ENCODE results near the gene FAM83D. TPM values are rescaled to one million over a fixed set of nuclear protein-coding genes. Genes with fewer than 3 reads are reported as not detected.
"Not testable (repeated sequence)": the region's sequence is repeated elsewhere in the genome, so short reads cannot be mapped to it uniquely, and the experiment has no call there.

Gene FAM83D
- total RNA-seq, 2 experiments from 2014 or later, result 10.5 to 12.4 TPM

DNA sequence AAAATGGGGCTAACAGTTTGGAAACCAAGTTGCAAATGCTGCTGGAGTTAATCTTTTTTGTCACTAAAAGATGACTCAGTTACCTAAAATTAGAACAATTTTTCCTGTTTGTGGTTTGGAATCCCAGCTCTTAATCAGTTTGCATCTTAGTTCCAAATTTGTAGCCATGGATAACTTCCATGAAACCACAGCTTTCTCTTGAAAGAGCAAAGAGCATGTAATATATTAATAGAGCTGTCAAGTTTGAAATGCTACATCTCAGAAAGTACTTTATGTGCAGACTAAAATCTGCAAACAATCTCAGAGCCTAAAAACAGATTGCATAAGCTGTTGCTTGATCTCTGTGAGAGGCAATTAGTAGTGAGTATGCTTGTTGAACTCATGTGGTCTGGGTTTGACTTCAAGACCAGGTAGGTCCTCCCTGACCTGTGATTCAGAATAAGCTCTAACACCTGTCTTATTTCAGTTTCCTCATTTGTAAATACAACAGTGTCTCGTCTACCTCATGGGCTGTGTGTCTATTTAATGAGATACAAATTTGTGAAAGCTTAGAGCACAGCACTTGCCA is 59.5 kb downstream of the FAM83D start:
- Mint-ChIP-seq H3K36me3 (ENCODE audit: low read depth) (peaks cover 23% of the 10 kb centered on the region), H3K9me3 (ENCODE audit: low read depth) (no peaks in the 10 kb centered on the region), H3K27ac (no peak overlapping the region), H3K4me3 (no peak overlapping the region), H3K4me1 (peaks cover 7% of the 10 kb centered on the region), H3K27me3 (no peaks in the 10 kb centered on the region)
- ATAC-seq (no peak), DNase-seq (no peak)
- ChIA-PET CTCF (interaction anchor here (0.7 to 1.8 kb wide), 3 partner anchors 10 to 55 kb away, joined by 3 to 7 read pairs (median 3); no protein-coding TSS in a partner anchor), POLR2A (interaction anchor here (0.9 to 1.4 kb wide), 2 partner anchors 24 to 27 kb away, joined by 3 to 4 read pairs; partner anchors contain the start of gene DHX35)
- intact Hi-C loops (cut with DNase I, micrococcal nuclease), result no loop called here

DNA sequence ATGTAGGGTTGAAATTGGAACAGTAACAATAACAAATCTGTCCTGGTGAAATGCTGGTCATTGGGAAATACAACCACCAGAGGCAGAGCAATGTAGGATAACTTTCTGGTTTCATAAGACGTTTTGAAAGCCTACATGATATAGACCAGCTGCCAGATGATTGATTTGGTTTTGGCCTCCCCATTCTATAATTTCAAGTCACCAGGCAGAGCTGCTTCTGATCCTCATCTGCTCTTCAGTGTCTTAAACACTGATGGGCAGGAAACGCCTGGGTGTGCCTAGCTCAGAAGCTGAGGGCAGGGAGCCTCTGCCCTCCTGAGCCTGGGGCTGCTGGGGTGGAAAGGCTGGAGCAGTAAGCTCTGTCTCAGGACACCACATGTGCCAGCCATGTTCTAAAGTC is 60.4 kb downstream of the FAM83D start:
- H3K27ac Mint-ChIP-seq, result no peak overlapping the region
- intact Hi-C loops (cut with DNase I, micrococcal nuclease), result no loop called here
- no peaks in the 10 kb centered on the region for H3K9me3 Mint-ChIP-seq (ENCODE audit: low read depth)
- H3K4me1 Mint-ChIP-seq, result peaks cover 7% of the 10 kb centered on the region
- H3K27me3 Mint-ChIP-seq, result no peaks in the 10 kb centered on the region
- no peak for DNase-seq
- peaks cover 24% of the 10 kb centered on the region for H3K36me3 Mint-ChIP-seq (ENCODE audit: low read depth)
- ChIA-PET POLR2A (interaction anchor here (0.9 to 1.4 kb wide), 2 partner anchors 25 to 26 kb away, joined by 3 to 4 read pairs; partner anchors contain the start of gene DHX35), CTCF (interaction anchor here (1.1 to 1.8 kb wide), 2 partner anchors 13 to 54 kb away, joined by 3 to 7 read pairs; no protein-coding TSS in a partner anchor)
- H3K4me3 Mint-ChIP-seq, result no peak overlapping the region
- no peak for ATAC-seq

DNA sequence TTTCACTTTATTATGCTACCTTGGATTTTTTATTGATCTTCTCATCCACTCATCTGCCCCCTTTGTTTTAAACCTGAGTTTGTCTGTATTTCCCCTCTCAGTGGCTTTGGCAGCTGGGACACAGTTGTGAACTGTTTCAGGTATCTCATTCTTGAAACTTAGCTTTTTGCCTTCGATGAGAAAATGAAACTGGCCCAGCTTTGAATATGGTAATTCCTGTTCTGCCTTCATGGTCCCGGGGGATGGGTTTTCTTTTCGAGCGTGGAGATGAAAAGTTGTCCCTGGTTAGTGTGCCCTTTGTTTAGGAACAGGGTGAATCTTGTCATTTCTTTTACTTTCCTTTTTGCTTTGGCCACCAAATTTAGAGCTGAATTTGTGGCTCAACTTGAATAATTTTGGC is 61.6 kb downstream of the FAM83D start:
- DNase-seq, result no peak
- ChIA-PET POLR2A (no interaction called here), CTCF (interaction anchor here (0.7 to 1.6 kb wide), 4 partner anchors 8 to 198 kb away, joined by 3 to 4 read pairs (median 4); no protein-coding TSS in a partner anchor)
- no peak overlapping the region for H3K27ac Mint-ChIP-seq
- H3K27me3 Mint-ChIP-seq, result no peaks in the 10 kb centered on the region
- no peak overlapping the region for H3K4me3 Mint-ChIP-seq
- ATAC-seq, result no peak
- H3K36me3 Mint-ChIP-seq (ENCODE audit: low read depth), result peaks cover 25% of the 10 kb centered on the region
- no peaks in the 10 kb centered on the region for H3K9me3 Mint-ChIP-seq (ENCODE audit: low read depth)
- intact Hi-C loops (cut with DNase I, micrococcal nuclease), result no loop called here
- peaks cover 7% of the 10 kb centered on the region for H3K4me1 Mint-ChIP-seq

DNA sequence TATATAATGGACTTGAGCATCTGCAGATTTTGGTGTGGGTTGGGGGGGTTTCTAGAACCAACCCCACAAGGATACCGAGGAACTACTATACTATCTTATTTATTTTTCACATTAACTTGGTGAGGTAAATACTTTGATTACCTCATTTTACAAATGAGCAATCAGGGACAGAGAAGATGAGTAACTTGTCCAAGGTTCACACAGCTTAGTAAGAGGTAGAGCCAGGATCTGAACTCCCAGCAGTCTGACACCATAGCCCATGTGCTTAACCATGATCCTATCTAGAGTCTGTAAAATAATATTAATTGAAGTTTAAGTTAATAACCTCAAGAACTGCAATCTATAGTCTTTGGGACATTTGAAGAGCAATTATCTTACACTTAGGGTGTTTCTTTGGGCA is 64.5 kb downstream of the FAM83D start:
- no peak overlapping the region for H3K4me3 Mint-ChIP-seq
- no peak overlapping the region for H3K27ac Mint-ChIP-seq
- ChIA-PET POLR2A (no interaction called here), CTCF (interaction anchor here (1.0 to 1.9 kb wide), 2 partner anchors 12 to 30 kb away, joined by 3 to 6 read pairs; no protein-coding TSS in a partner anchor)
- H3K36me3 Mint-ChIP-seq (ENCODE audit: low read depth), result peaks cover 27% of the 10 kb centered on the region
- ATAC-seq, result no peak
- intact Hi-C loops (cut with DNase I, micrococcal nuclease), result no loop called here
- no peak for DNase-seq
- no peaks in the 10 kb centered on the region for H3K27me3 Mint-ChIP-seq
- H3K4me1 Mint-ChIP-seq, result peaks cover 7% of the 10 kb centered on the region
- H3K9me3 Mint-ChIP-seq (ENCODE audit: low read depth), result no peaks in the 10 kb centered on the region

DNA sequence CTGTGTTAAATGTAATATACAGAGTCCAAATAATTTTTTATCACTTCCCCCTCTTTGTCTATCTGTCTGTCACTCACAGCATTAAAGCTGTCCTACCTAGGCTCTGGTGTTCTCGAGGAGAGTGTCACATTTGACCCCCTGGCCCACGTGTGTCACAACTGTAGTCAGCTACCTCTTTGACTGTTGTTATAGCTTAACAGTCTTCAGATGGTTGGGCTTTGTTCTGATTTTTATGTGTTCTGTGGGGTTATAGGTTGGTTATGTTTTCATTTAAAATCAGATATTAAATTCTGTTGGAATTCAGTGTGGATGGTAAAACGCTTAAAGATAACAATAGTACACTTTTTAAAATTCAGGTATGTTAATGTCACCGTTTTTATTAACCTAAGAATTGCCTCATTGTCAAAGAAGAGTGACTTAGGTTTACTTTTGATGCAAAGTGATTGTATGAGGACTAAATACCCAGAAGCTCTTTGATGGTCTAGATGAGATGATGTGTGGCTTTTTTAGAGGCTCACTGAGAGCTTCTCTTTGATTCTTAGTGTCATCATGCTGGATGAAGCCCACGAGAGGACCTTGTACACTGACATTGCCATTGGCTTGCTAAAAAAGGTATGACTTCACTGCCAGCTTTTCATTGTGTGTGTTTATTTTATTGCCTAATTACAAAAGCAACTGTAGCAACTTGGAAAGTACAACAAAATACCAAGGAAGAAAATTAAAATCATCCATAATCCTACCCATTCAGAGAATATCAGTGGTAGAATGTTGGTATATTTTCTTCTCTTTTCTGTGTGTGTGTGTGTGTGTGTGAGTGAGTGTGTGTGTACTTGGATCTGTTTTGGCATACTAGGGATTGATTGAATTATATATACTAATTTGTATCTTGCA is 65.8 kb downstream of the FAM83D start:
- ATAC-seq (no peak), DNase-seq (no peak)
- no peaks in the 10 kb centered on the region for H3K9me3 Mint-ChIP-seq (ENCODE audit: low read depth)
- intact Hi-C loops (cut with DNase I, micrococcal nuclease), result no loop called here
- peaks cover 11% of the 10 kb centered on the region for H3K4me1 Mint-ChIP-seq
- no peak overlapping the region for H3K4me3 Mint-ChIP-seq
- ChIA-PET POLR2A (no interaction called here), CTCF (interaction anchor here (0.7 kb wide), 1 partner anchor 65 kb away, joined by 3 read pairs; no protein-coding TSS in a partner anchor)
- H3K36me3 Mint-ChIP-seq (ENCODE audit: low read depth), result peaks cover 31% of the 10 kb centered on the region
- no peaks in the 10 kb centered on the region for H3K27me3 Mint-ChIP-seq
- H3K27ac Mint-ChIP-seq, result no peak overlapping the region

DNA sequence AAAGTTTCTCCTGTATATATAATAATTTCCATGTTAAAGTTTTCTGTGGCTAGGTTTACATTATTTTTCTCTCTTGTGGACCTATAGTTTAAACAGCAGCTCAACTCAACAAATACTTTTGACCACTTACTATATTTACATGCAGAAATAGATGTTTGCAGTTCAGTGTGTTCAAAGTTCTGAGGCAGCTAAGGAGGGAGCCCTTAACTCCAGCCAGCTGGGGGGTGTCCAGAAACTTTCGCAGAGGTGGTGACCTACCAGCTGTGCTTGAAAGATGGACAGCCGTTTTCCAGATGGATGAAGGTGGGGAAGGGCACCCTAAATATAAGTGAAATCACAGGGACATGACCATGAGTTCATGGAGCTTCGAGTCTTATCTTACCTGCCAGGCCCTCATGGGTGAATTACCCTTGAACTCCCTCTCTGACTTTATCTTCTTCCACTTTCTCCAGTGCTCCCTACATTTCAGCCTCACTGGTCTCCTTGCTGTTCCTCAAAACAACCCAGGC is 69.4 kb downstream of the FAM83D start:
- no peak overlapping the region for H3K4me3 Mint-ChIP-seq

DNA sequence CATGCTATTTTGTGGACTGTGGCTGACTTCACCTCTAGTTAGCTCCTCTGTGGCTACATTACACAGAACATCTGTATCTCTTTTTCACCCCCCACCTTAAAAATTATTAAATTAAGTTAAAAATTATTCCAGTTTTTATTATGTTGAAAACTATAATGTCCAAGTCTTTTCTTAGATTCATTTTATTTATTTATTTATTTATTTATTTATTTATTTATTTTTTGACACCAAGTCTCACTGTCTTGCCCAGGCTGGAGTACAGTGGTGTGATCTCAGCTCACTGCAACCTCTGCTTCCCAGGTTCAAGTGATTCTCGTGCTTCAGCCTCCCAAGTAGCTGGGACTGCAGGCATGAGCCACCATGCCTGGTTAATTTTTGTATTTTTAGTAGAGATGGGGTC is 70.6 kb downstream of the FAM83D start:
- not testable (repeated sequence) for H3K4me3 Mint-ChIP-seq; H3K27ac Mint-ChIP-seq; H3K9me3 Mint-ChIP-seq (ENCODE audit: low read depth); H3K27me3 Mint-ChIP-seq; DNase-seq; ATAC-seq
- ChIA-PET CTCF (interaction anchor here (0.6 to 2.9 kb wide), 6 partner anchors 13 to 72 kb away, joined by 3 to 12 read pairs (median 4); partner anchors contain the start of genes DHX35 and FAM83D), POLR2A (interaction anchor here (0.6 kb wide), 1 partner anchor 26 kb away, joined by 3 read pairs; no protein-coding TSS in a partner anchor)
- intact Hi-C loops (cut with DNase I, micrococcal nuclease), result loop anchor here in 1 of 2 experiments (1.0 kb wide), 4 partner anchors 19 to 71 kb away; partner anchors contain the start of genes DHX35 and FAM83D
- peaks cover 42% of the 10 kb centered on the region for H3K36me3 Mint-ChIP-seq (ENCODE audit: low read depth)
- H3K4me1 Mint-ChIP-seq, result peaks cover 28% of the 10 kb centered on the region

More for the DNA sequence above, 69.4 kb downstream of the FAM83D start:
- intact Hi-C loops (cut with DNase I, micrococcal nuclease), result no loop called here
- CTCF ChIA-PET, result interaction anchor here (0.7 to 2.9 kb wide), 4 partner anchors 12 to 53 kb away, joined by 3 to 12 read pairs (median 8); partner anchors contain the start of gene DHX35
- POLR2A ChIA-PET, result interaction anchor here (0.7 kb wide), 1 partner anchor 35 kb away, joined by 5 read pairs; no protein-coding TSS in a partner anchor
- no peak for ATAC-seq
- Mint-ChIP-seq H3K27ac (no peak overlapping the region), H3K36me3 (ENCODE audit: low read depth) (peaks cover 41% of the 10 kb centered on the region), H3K27me3 (no peaks in the 10 kb centered on the region), H3K9me3 (ENCODE audit: low read depth) (no peaks in the 10 kb centered on the region), H3K4me1 (peaks cover 28% of the 10 kb centered on the region)
- no peak for DNase-seq

DNA sequence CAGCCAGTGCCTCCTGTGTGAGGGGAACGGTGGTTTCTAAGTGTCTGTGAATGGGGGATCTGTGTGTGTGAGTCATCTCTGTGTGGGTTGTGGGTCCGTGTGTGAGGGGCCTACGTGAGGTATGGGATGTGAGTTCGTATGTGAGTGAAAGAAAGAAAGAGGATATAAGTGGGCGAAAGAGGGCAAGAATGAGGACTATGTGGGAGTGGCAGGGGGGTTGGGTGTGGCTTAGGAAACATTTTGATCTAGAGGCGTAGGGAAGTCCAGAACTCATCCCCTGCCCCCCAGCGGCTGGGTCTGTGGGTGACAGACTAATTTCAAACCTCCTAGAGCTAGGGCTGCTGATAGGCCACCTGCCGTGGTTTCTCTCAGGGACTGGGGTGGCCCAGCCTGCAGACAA is 71.4 kb downstream of the FAM83D start:
- no peak overlapping the region for H3K4me3 Mint-ChIP-seq
- POLR2A ChIA-PET, result interaction anchor here (0.6 kb wide), 2 partner anchors 9 to 31 kb away, joined by 3 read pairs; no protein-coding TSS in a partner anchor
- peak; percentile 83 for DNase-seq
- intact Hi-C loops (cut with DNase I, micrococcal nuclease), result loop anchor here in 1 of 2 experiments (1.0 kb wide), 4 partner anchors 19 to 71 kb away; partner anchors contain the start of genes DHX35 and FAM83D
- CTCF ChIA-PET, result interaction anchor here (0.8 to 2.3 kb wide), 7 partner anchors 9 to 164 kb away, joined by 3 to 12 read pairs (median 4); partner anchors contain the start of gene FAM83D
- H3K4me1 Mint-ChIP-seq, result peaks cover 28% of the 10 kb centered on the region
- peak overlapping the region; percentile 19 for H3K27ac Mint-ChIP-seq
- H3K27me3 Mint-ChIP-seq, result no peaks in the 10 kb centered on the region
- ATAC-seq, result peak; percentile 89
- no peaks in the 10 kb centered on the region for H3K9me3 Mint-ChIP-seq (ENCODE audit: low read depth)
- peaks cover 41% of the 10 kb centered on the region for H3K36me3 Mint-ChIP-seq (ENCODE audit: low read depth)

DNA sequence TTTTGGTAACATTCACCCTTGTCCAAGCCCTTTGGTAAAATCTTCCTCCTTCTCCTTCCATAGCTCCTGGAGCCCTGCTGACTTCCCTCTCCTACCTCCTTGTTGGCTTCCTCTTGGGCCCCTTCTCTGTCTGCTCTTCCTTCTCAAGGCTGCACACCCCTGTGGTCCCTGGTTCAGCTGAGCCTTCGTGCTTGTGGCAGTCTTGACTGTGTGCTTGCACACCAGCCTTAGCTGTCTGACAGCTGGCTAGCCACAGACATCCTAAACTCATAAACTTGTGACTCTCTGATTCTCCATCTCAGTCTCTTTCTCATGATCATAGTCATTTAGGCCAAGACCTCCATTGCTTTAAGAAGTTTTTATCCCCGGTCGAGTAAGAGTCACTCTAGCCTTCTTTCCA is 73.0 kb downstream of the FAM83D start:
- no peaks in the 10 kb centered on the region for H3K27me3 Mint-ChIP-seq
- H3K4me3 Mint-ChIP-seq, result no peak overlapping the region
- CTCF ChIA-PET, result interaction anchor here (0.6 to 1.6 kb wide), 7 partner anchors 11 to 50 kb away, joined by 3 to 7 read pairs (median 4); no protein-coding TSS in a partner anchor
- H3K4me1 Mint-ChIP-seq, result peaks cover 34% of the 10 kb centered on the region
- DNase-seq, result no peak
- H3K27ac Mint-ChIP-seq, result peak overlapping the region; percentile 60
- H3K36me3 Mint-ChIP-seq (ENCODE audit: low read depth), result peaks cover 54% of the 10 kb centered on the region
- POLR2A ChIA-PET, result no interaction called here
- ATAC-seq, result no peak
- H3K9me3 Mint-ChIP-seq (ENCODE audit: low read depth), result no peaks in the 10 kb centered on the region
- intact Hi-C loops (cut with DNase I, micrococcal nuclease), result no loop called here

DNA sequence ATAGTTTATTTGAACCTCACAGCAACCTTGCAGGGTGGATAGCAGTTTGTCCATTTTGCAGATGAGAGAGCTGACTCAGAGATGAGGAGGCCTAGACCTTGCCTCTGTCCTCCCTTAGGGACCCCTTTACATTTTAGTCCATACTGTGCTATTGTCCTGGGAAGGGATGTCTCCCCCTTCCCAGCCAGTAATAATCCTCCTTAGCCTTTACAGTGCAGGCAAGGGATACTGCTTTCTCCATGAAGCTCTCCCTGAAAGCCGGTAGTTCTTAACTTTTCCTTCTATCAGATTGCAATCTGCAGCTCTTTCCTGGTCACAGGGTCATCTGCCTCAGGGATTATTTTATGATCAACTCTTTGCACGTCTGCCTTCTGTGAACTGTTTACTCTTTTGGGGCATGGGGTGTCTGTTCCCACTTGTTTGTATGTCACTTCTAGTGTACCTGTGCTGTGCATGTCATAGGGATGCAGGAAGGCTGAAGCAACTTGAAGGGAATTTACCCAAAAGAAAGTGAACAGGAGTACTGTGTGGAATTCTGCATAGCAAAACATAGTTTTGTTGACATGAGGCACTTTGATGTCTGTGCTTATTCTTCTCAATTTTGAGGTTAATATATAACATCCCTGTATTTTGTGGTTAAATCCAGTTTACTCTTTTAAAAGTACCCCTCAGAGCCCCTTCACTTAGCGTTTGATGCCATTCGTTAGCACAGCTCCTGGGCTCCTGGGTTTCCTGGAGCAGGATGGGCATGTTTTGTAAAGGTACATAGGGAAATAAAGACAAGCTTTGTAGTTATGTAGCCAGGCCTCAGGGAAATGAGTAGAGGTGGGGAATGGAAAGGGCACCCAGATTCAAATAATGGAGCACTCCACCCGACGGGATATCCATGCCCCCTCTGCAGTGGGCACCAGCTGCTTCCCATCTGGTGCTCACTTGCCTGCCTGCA is 74.0 kb downstream of the FAM83D start:
- Mint-ChIP-seq H3K4me1 (peaks cover 39% of the 10 kb centered on the region), H3K36me3 (ENCODE audit: low read depth) (peaks cover 53% of the 10 kb centered on the region), H3K27me3 (no peaks in the 10 kb centered on the region), H3K9me3 (ENCODE audit: low read depth) (no peaks in the 10 kb centered on the region), H3K27ac (no peak overlapping the region), H3K4me3 (no peak overlapping the region)
- ChIA-PET CTCF (interaction anchor here (0.7 to 1.6 kb wide), 4 partner anchors 12 to 44 kb away, joined by 3 to 7 read pairs (median 4); no protein-coding TSS in a partner anchor), POLR2A (interaction anchor here (0.7 kb wide), 1 partner anchor 567 kb away, joined by 3 read pairs; no protein-coding TSS in a partner anchor)
- ATAC-seq (no peak), DNase-seq (no peak)
- intact Hi-C loops (cut with DNase I, micrococcal nuclease), result no loop called here
